K562 (cell line): ENCODE results near the gene CD22. TPM values are rescaled to one million over a fixed set of nuclear protein-coding genes. Genes with fewer than 3 reads are reported as not detected.

Experiments
- ATAC-seq: fragments of 200-7000 bp; cut with Tn5 transposase; 3 replicates; pipeline ENCODE4 v1.9.1; 2020; ENCODE audit warnings: moderate library complexity
- BruUV-seq: library from RNA; stranded (reverse); fragments of 400-500 nt; replicated peaks from 2 replicates; lab custom pipeline; 2021; lab: Mats Ljungman, UMichigan
- CTCF ChIA-PET: fragments of 300-600 bp; formaldehyde crosslinking; extraction: SDS; loops from one replicate; lab custom pipeline; 2021; ENCODE audit warnings: low intra/inter-chr PET ratio; lab: Yijun Ruan, JAX
- POLR2A ChIA-PET: fragments of 300-600, 350-650 bp; sonication (Branson Sonifier 250); formaldehyde crosslinking; extraction: SDS; loops from one replicate; lab custom pipeline; 2021; ENCODE audit warnings: antibody characterized with exemption, inconsistent platforms; lab: Yijun Ruan, JAX
- DNase-seq, 4 experiments: peaks; one replicate each; pipeline versions ENCODE4 v3.0.0 to v3.0.0-alpha.2; 2011 to 2018; ENCODE audit warnings: low spot score in 3 of 4, mixed read lengths in 3 of 4; ENCODE audit errors: extremely low read depth in 1 of 4
- FAIRE-seq: peaks from 2 replicates; lab custom pipeline; 2011; peaks lifted over from hg19 to GRCh38; lab: Jason Lieb, UNC
- H2AFZ ChIP-seq: 2 replicates; pipeline ENCODE4 v1.6.0; 2011; ENCODE audit warnings: low read depth, low read length, control low read depth, inconsistent platforms
- H3K27ac ChIP-seq: fragments of 200-600 bp; 3 replicates; pipeline ENCODE4 v1.8.0; 2011; ENCODE audit warnings: low read depth, mild to moderate bottlenecking, control low read depth, inconsistent platforms, low read length, moderate library complexity, mixed read lengths; ENCODE audit errors: extremely low read depth
- H3K27me3 ChIP-seq, 2 experiments: fragments of 300-600 bp in 1 of 2; 2 replicates in 1 of 2; 3 replicates in 1 of 2; pipeline versions ENCODE4 v1.6.0 to v1.8.0; 2011; ENCODE audit warnings: inconsistent platforms in 2 of 2, low read length in 2 of 2, mild to moderate bottlenecking in 1 of 2, mixed read lengths in 1 of 2, moderate library complexity in 1 of 2; ENCODE audit not compliant: control insufficient read depth in 2 of 2, insufficient read depth in 2 of 2
- H3K36me3 ChIP-seq: fragments of 300-600 bp; 3 replicates; pipeline ENCODE4 v1.8.0; 2011; ENCODE audit warnings: mild to moderate bottlenecking, low read length, inconsistent platforms; ENCODE audit not compliant: control insufficient read depth, insufficient read depth
- H3K4me1 ChIP-seq, 2 experiments: fragments of 200-600 bp in 1 of 2; replicated peaks in 1 of 2; 2 replicates in 1 of 2; 3 replicates in 1 of 2; pipeline versions ENCODE4 v1.5.1 to v1.8.0; 2011; ENCODE audit warnings: inconsistent platforms in 2 of 2, low read length in 2 of 2, mild to moderate bottlenecking in 1 of 2, mixed read lengths in 1 of 2, moderate library complexity in 1 of 2; ENCODE audit not compliant: control insufficient read depth in 2 of 2, insufficient read depth in 2 of 2
- H3K4me2 ChIP-seq: 2 replicates; pipeline ENCODE4 v1.6.1; 2011; ENCODE audit warnings: low read length, control low read depth, inconsistent platforms, mixed read lengths; ENCODE audit not compliant: insufficient read depth
- H3K4me3 ChIP-seq: fragments of 200-600 bp; sonication (generic), shearing (Covaris generic); 2 replicates; pipeline ENCODE4 v1.5.1; 2016; ENCODE audit warnings: control low read depth, inconsistent platforms
- H3K79me2 ChIP-seq: fragments of 200-600 bp; 3 replicates; pipeline ENCODE4 v1.8.0; 2011; ENCODE audit warnings: low read length, inconsistent platforms; ENCODE audit not compliant: control insufficient read depth, insufficient read depth
- H3K9ac ChIP-seq, 2 experiments: 2 replicates each; pipeline versions ENCODE4 v1.6.0 to v1.6.1; 2011; ENCODE audit warnings: low read depth in 2 of 2, low read length in 2 of 2, control low read depth in 1 of 2, inconsistent platforms in 1 of 2, mild to moderate bottlenecking in 1 of 2, mixed read lengths in 1 of 2; ENCODE audit not compliant: insufficient read depth in 1 of 2
- H3K9me1 ChIP-seq: one replicate; pipeline ENCODE4 v1.6.0; 2011; ENCODE audit warnings: inconsistent platforms, mild to moderate bottlenecking, low read length, moderate library complexity; ENCODE audit not compliant: control insufficient read depth, insufficient read depth
- H3K9me3 ChIP-seq: replicated peaks from 2 replicates; pipeline ENCODE4 v1.5.1; 2011; ENCODE audit warnings: low read depth, low read length, inconsistent platforms; ENCODE audit not compliant: control insufficient read depth, insufficient read depth
- H4K20me1 ChIP-seq: replicated peaks from 2 replicates; pipeline ENCODE4 v1.6.1; 2011; ENCODE audit warnings: low read length, inconsistent platforms, mixed read lengths; ENCODE audit not compliant: control insufficient read depth, insufficient read depth
- AFF1 ChIP-seq, 2 experiments: fragments of 450-650 bp; IDR thresholded peaks; 2 replicates each; pipeline ENCODE4 v1.6.1; 2018; ENCODE audit warnings: mild to moderate bottlenecking in 2 of 2, low read depth in 1 of 2; ENCODE audit not compliant: partially characterized antibody in 2 of 2
- E2F1 ChIP-seq: sonication (generic); formaldehyde crosslinking; IDR thresholded peaks from 2 replicates; pipeline ENCODE4 v1.8.1; 2023; ENCODE audit warnings: mild to moderate bottlenecking, missing genetic modification reagents, moderate library complexity
- MEF2A ChIP-seq: IDR thresholded peaks from 2 replicates; pipeline ENCODE4 v1.6.1; 2011; ENCODE audit warnings: low read depth, mild to moderate bottlenecking, low read length, moderate library complexity; ENCODE audit not compliant: control insufficient read depth
- PHTF2 ChIP-seq: fragments of 250-450 bp; sonication (Bioruptor Pico); IDR thresholded peaks from 2 replicates; pipeline ENCODE4 v1.5.0; 2021; ENCODE audit warnings: mild to moderate bottlenecking
- PRPF4 ChIP-seq: fragments of 200-400 bp; formaldehyde crosslinking; IDR thresholded peaks from one replicate; pipeline ENCODE4 v1.6.1; 2017; ENCODE audit warnings: low read length, low read depth, mild to moderate bottlenecking; ENCODE audit not compliant: insufficient read depth, poor library complexity, severe bottlenecking
- SETDB1 ChIP-seq: IDR thresholded peaks from one replicate; pipeline ENCODE4 v1.6.1; 2012; ENCODE audit warnings: low read length, control low read depth, inconsistent platforms
- ZNF174 ChIP-seq: fragments of 250-450 bp; sonication (Bioruptor Pico); IDR thresholded peaks from 2 replicates; pipeline ENCODE4 v1.4.0; 2020; ENCODE audit warnings: mild to moderate bottlenecking
- ZNF232 ChIP-seq: sonication (generic); formaldehyde crosslinking; IDR thresholded peaks from 2 replicates; pipeline ENCODE4 v1.8.0; 2022; ENCODE audit warnings: mild to moderate bottlenecking, missing genetic modification reagents
- WGBS: fragments of 100-300 bp; shearing (Covaris generic); methylation state at CpG from one replicate; pipeline ENCODE4 v1.1.6; 2016; ENCODE audit warnings: low coverage, mixed read lengths; ENCODE audit not compliant: insufficient coverage; ENCODE audit errors: missing lambda C conversion rate; 5-methylcytosine and 5-hydroxymethylcytosine counted together
- in situ Hi-C: fragments of 300-500 bp; cut with MboI; formaldehyde crosslinking; loops from 4 replicates; pipeline ENCODE4 v1.15.0; 2018; ENCODE audit warnings: inconsistent platforms, mixed read lengths
- intact Hi-C: fragments of 100-400 bp; cut with micrococcal nuclease; formaldehyde crosslinking; loops from 2 replicates; pipeline ENCODE4 v1.14.2; 2022
- polyA plus RNA-seq, 8 experiments: library from polyadenylated mRNA; depleted of rRNA in 4 of 8; stranded (reverse) in 5 of 8; unstranded in 3 of 8; fragments of >200 nt; fragmentation: Nextera tagmentation in 2 of 8; fragmentation: Illumina TruSeq in 1 of 8; extraction: Ambion mirVana in 2 of 8; extraction: Trizol in 1 of 8; gene quantifications; 2 replicates each; pipeline versions ENCODE4 v1.2.1 to v1.2.3, GENCODE V29; 2011 to 2014; ENCODE audit warnings: inconsistent platforms in 1 of 8, missing spikeins in 1 of 8
- total RNA-seq, 7 experiments: library from RNA; depleted of rRNA in 6 of 7; stranded (reverse); fragments of >200 nt in 6 of 7; fragmentation: Illumina TruSeq in 2 of 7; extraction: Trizol in 2 of 7; gene quantifications; 2 replicates each; pipeline versions ENCODE4 v1.2.1 to v1.2.3, GENCODE V29; 2011 to 2021; ENCODE audit warnings: low replicate concordance in 1 of 7
- TF ChIP-seq, protein P1 (sequence below): fragments of 450-650 bp; IDR thresholded peaks from 2 replicates; pipeline ENCODE4 v1.6.1; 2016; ENCODE audit warnings: mild to moderate bottlenecking
- TF ChIP-seq, protein P2 (sequence below): sonication (generic); formaldehyde crosslinking; IDR thresholded peaks from 2 replicates; pipeline ENCODE4 v1.8.1; 2023; ENCODE audit warnings: mild to moderate bottlenecking, missing genetic modification reagents

The CD22 gene
- total and polyA plus RNA-seq, 9 of the 15 experiments (the other 6 are each of a cell fraction or from before 2014, with no cell fraction given): 0.29 to 5.0 (median 3.5) TPM

DNA sequence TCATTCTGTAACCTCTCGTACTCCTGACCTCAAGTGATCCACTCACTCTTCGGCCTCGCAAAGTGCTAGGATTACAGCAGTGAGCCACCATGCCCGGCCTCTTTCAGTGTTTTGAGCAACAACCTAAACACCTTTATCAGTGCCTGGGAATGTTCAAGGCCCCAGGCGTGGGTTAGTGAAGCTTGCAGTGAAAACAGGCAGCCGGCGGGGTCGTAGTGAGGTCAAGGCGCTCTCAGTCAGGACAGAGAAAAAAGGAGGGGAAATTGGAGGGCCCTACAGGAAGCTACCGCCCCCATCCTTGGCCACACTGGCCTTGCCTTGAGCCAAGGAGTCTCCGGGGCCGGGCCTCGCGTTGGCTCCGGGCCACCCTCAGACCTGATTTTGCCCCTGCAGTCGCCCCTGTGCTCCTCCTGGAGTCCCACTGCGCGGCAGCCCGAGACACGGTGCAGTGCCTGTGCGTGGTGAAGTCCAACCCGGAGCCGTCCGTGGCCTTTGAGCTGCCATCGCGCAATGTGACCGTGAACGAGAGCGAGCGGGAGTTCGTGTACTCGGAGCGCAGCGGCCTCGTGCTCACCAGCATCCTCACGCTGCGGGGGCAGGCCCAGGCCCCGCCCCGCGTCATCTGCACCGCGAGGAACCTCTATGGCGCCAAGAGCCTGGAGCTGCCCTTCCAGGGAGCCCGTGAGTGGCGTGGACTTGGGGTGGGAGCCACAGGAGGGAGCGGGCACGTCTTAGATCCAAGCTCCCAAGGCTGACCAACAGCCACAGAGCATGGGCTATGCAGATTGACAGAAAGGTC lies 19.3 kb upstream of the CD22 start:
- Histone ChIP-seq H3K9me1 (peaks cover 3% of the 10 kb centered on the region), H3K9me3 (no peaks in the 10 kb centered on the region), H2AFZ (peak overlapping the region; percentile 96), H3K4me3 (peak overlapping the region; percentile 4; the same call in 1 of the 2 replicates), H4K20me1 (no peaks in the 10 kb centered on the region), H3K4me2 (peak overlapping the region; percentile 65), H3K27me3 (no peaks in the 10 kb centered on the region), H3K27ac (peak overlapping the region; percentile 90), H3K79me2 (peaks cover 10% of the 10 kb centered on the region; the same call in 2 of the 3 replicates), H3K9ac (peak overlapping the region; percentile 79 to 90), H3K4me1 (peaks cover 58 to 75% of the 10 kb centered on the region in 2 experiments), H3K36me3 (no peaks in the 10 kb centered on the region)
- FAIRE-seq: peak; percentile 80
- CTCF ChIA-PET: no interaction called here
- WGBS: 18% methylated on average over 45 of the region's 47 CpGs
- no TSS peak for BruUV-seq
- DNase-seq: peak; percentile 75 to 90 (median 80)
- POLR2A ChIA-PET: interaction anchor here (0.7 to 1.1 kb wide), 4 partner anchors 10 to 155 kb away, joined by 3 to 4 read pairs (median 3); no protein-coding TSS in a partner anchor
- intact Hi-C loops (no loop called here), in situ Hi-C loops (no loop called here)
- ATAC-seq: peak; percentile 67
- TF ChIP-seq E2F1 (CRISPR knock-in tag) (peak; percentile 59; the same call in 1 of the 2 replicates), ZNF232 (CRISPR knock-in tag) (no peak), SETDB1 (no peak), MEF2A (no peak), ZNF174 (no peak), PHTF2 (no peak), PRPF4 (no peak), AFF1 (IDR thresholded peaks at IDR 0.05; ENCODE audit: low read depth in 1 of 2, partially characterized antibody in 2 of 2) (no peak)
- TF ChIP-seq, protein P1, sequence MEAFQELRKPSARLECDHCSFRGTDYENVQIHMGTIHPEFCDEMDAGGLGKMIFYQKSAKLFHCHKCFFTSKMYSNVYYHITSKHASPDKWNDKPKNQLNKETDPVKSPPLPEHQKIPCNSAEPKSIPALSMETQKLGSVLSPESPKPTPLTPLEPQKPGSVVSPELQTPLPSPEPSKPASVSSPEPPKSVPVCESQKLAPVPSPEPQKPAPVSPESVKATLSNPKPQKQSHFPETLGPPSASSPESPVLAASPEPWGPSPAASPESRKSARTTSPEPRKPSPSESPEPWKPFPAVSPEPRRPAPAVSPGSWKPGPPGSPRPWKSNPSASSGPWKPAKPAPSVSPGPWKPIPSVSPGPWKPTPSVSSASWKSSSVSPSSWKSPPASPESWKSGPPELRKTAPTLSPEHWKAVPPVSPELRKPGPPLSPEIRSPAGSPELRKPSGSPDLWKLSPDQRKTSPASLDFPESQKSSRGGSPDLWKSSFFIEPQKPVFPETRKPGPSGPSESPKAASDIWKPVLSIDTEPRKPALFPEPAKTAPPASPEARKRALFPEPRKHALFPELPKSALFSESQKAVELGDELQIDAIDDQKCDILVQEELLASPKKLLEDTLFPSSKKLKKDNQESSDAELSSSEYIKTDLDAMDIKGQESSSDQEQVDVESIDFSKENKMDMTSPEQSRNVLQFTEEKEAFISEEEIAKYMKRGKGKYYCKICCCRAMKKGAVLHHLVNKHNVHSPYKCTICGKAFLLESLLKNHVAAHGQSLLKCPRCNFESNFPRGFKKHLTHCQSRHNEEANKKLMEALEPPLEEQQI: no peak
- TF ChIP-seq, protein P2, sequence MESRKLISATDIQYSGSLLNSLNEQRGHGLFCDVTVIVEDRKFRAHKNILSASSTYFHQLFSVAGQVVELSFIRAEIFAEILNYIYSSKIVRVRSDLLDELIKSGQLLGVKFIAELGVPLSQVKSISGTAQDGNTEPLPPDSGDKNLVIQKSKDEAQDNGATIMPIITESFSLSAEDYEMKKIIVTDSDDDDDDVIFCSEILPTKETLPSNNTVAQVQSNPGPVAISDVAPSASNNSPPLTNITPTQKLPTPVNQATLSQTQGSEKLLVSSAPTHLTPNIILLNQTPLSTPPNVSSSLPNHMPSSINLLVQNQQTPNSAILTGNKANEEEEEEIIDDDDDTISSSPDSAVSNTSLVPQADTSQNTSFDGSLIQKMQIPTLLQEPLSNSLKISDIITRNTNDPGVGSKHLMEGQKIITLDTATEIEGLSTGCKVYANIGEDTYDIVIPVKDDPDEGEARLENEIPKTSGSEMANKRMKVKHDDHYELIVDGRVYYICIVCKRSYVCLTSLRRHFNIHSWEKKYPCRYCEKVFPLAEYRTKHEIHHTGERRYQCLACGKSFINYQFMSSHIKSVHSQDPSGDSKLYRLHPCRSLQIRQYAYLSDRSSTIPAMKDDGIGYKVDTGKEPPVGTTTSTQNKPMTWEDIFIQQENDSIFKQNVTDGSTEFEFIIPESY (CRISPR knock-in tag): peak; percentile 96
